Neural cell (in vitro differentiated cells): ENCODE data around the gene LEPR. TPM values are rescaled to one million over a fixed set of nuclear protein-coding genes. Genes with fewer than 3 reads are reported as not detected.
A peak's percentile ranks its signal among the peaks of the same experiment; 100 is the strongest.

Source experiments
- H2AFZ ChIP-seq: fragments of 200-600, 300-800 bp; sonication (generic), shearing (Covaris generic); 2 replicates; pipeline ENCODE4 v1.6.0; 2014; ENCODE audit warnings: low read depth, mild to moderate bottlenecking, antibody characterized with exemption, low read length, moderate library complexity
- H3F3A ChIP-seq: fragments of 200-600 bp; shearing (Covaris generic); 2 replicates; pipeline ENCODE4 v1.6.1; 2016; ENCODE audit warnings: mild to moderate bottlenecking, moderate library complexity, mixed read lengths, antibody characterized with exemption, low read length; ENCODE audit not compliant: insufficient read depth, poor library complexity, severe bottlenecking
- H3K27ac ChIP-seq: fragments of 200-600, 300-800 bp; sonication (generic), shearing (Covaris generic); 2 replicates; pipeline ENCODE4 v1.5.1; 2014; ENCODE audit warnings: mild to moderate bottlenecking, low read length, moderate library complexity
- H3K27me3 ChIP-seq: fragments of 300-800, 200-600 bp; sonication (generic), shearing (Covaris generic); 2 replicates; pipeline ENCODE4 v1.6.0; 2014; ENCODE audit warnings: mild to moderate bottlenecking, low read depth, low read length, moderate library complexity; ENCODE audit not compliant: insufficient read depth
- H3K36me3 ChIP-seq: fragments of 300-800, 200-600 bp; sonication (generic), shearing (Covaris generic); 2 replicates; pipeline ENCODE4 v1.5.1; 2014; ENCODE audit warnings: mild to moderate bottlenecking, antibody characterized with exemption, low read length, moderate library complexity; ENCODE audit not compliant: insufficient read depth
- H3K4me2 ChIP-seq: fragments of 300-800, 200-600 bp; sonication (generic), shearing (Covaris generic); 2 replicates; pipeline ENCODE4 v1.6.0; 2014; ENCODE audit warnings: mild to moderate bottlenecking, low read length
- H3K4me3 ChIP-seq: fragments of 300-800, 200-600 bp; sonication (generic), shearing (Covaris generic); 2 replicates; pipeline ENCODE4 v1.5.1; 2014; ENCODE audit warnings: mild to moderate bottlenecking, low read length, moderate library complexity
- H3K79me2 ChIP-seq: fragments of 200-600 bp; shearing (Covaris generic); replicated peaks from 2 replicates; pipeline ENCODE4 v1.6.0; 2014; ENCODE audit warnings: mild to moderate bottlenecking, low read length, moderate library complexity; ENCODE audit not compliant: insufficient read depth
- H3K9ac ChIP-seq: fragments of 300-800, 200-600 bp; sonication (generic), shearing (Covaris generic); 2 replicates; pipeline ENCODE4 v1.6.1; 2016; ENCODE audit warnings: mild to moderate bottlenecking, low read length, mixed read lengths
- H3K9me2 ChIP-seq: fragments of 200-600 bp; shearing (Covaris generic); 2 replicates; pipeline ENCODE4 v1.6.1; 2016; ENCODE audit warnings: mild to moderate bottlenecking, low read length, mixed read lengths; ENCODE audit not compliant: insufficient read depth
- H3K9me3 ChIP-seq: fragments of 200-600, 300-800 bp; sonication (generic), shearing (Covaris generic); 2 replicates; pipeline ENCODE4 v1.6.1; 2016; ENCODE audit warnings: mild to moderate bottlenecking, mixed run types, low read length, moderate library complexity, mixed read lengths
- H4K20me1 ChIP-seq: fragments of 200-600 bp; shearing (Covaris generic); 2 replicates; pipeline ENCODE4 v1.6.1; 2016; ENCODE audit warnings: mild to moderate bottlenecking, mixed run types; ENCODE audit not compliant: insufficient read depth
- CTCF ChIP-seq: fragments of 450-650 bp; IDR thresholded peaks from 2 replicates; pipeline ENCODE4 v1.5.1; 2014; ENCODE audit warnings: antibody characterized with exemption, mild to moderate bottlenecking, moderate library complexity; ENCODE audit not compliant: poor library complexity, severe bottlenecking
- EP300 ChIP-seq: fragments of 450-650 bp; conservative IDR thresholded peaks from 2 replicates; pipeline ENCODE4 v1.6.1; 2014; ENCODE audit warnings: antibody characterized with exemption, mild to moderate bottlenecking, moderate library complexity; ENCODE audit not compliant: poor library complexity, severe bottlenecking
- EZH2 ChIP-seq: fragments of 200-600, 300-800 bp; shearing (Covaris generic), sonication (generic); IDR thresholded peaks from 2 replicates; pipeline ENCODE4 v1.6.1; 2014; ENCODE audit warnings: antibody characterized with exemption, low read length, borderline replicate concordance, mild to moderate bottlenecking; ENCODE audit not compliant: insufficient read depth, poor library complexity, severe bottlenecking
- MXI1 ChIP-seq: fragments of 450-650 bp; conservative IDR thresholded peaks from 2 replicates; pipeline ENCODE4 v1.6.1; 2014; ENCODE audit warnings: antibody characterized with exemption, mild to moderate bottlenecking; ENCODE audit not compliant: poor library complexity, severe bottlenecking
- POLR2AphosphoS5 ChIP-seq: IDR thresholded peaks from 2 replicates; pipeline ENCODE4 v1.6.1; 2012
- RAD21 ChIP-seq: fragments of 450-650 bp; conservative IDR thresholded peaks from 2 replicates; pipeline ENCODE4 v1.6.1; 2014; ENCODE audit warnings: antibody characterized with exemption, mild to moderate bottlenecking, moderate library complexity
- REST ChIP-seq: IDR thresholded peaks from 2 replicates; pipeline ENCODE4 v1.6.1; 2012; ENCODE audit warnings: borderline replicate concordance
- SMC3 ChIP-seq: fragments of 450-650 bp; conservative IDR thresholded peaks from 2 replicates; pipeline ENCODE4 v1.6.1; 2014; ENCODE audit warnings: antibody characterized with exemption, mild to moderate bottlenecking, moderate library complexity; ENCODE audit not compliant: poor library complexity
- TAF1 ChIP-seq: IDR thresholded peaks from 2 replicates; pipeline ENCODE4 v1.6.1; 2012; ENCODE audit warnings: low read depth
- polyA plus RNA-seq: library from polyadenylated mRNA; depleted of rRNA; stranded (reverse); fragments of >200 nt; gene quantifications from 2 replicates; pipeline ENCODE4 v1.2.3, GENCODE V29; 2014

The LEPR gene
- polyA plus RNA-seq, 1 donor from 2014 or later, result 4.0 TPM

- no peaks in the 10 kb centered on the region for H3K9me2 ChIP-seq
- H3K79me2 ChIP-seq, result no peaks in the 10 kb centered on the region
- no peaks in the 10 kb centered on the region for H3F3A ChIP-seq
- no peak overlapping the region for H2AFZ ChIP-seq
- TF ChIP-seq RAD21, result no peak
- TF ChIP-seq SMC3, result no peak
- TF ChIP-seq TAF1, result no peak
- TF ChIP-seq EZH2, result no peak
- TF ChIP-seq REST, result no peak
- no peak for TF ChIP-seq POLR2AphosphoS5
- no peak for TF ChIP-seq CTCF
- no peak for TF ChIP-seq EP300
- TF ChIP-seq MXI1, result no peak
- no peak overlapping the region for H3K27ac ChIP-seq
- no peak overlapping the region for H3K4me3 ChIP-seq
- H3K4me2 ChIP-seq, result no peak overlapping the region
- no peaks in the 10 kb centered on the region for H3K27me3 ChIP-seq
- H3K9ac ChIP-seq, result no peak overlapping the region
- peaks cover 17% of the 10 kb centered on the region for H3K36me3 ChIP-seq
- H3K9me3 ChIP-seq, result no peaks in the 10 kb centered on the region
- no peaks in the 10 kb centered on the region for H4K20me1 ChIP-seq
These were observed 10.6 kb upstream of the LEPR start for GRCh38 chr1:65409816-65410326.

- no peak overlapping the region for H3K4me2 ChIP-seq
- no peak overlapping the region for H2AFZ ChIP-seq
- H3K9me2 ChIP-seq, result no peaks in the 10 kb centered on the region
- H3K27ac ChIP-seq, result peak overlapping the region; percentile 77
- peaks cover 2% of the 10 kb centered on the region for H3K36me3 ChIP-seq
- H3K4me3 ChIP-seq, result peak overlapping the region; percentile 36
- H3K9me3 ChIP-seq, result no peaks in the 10 kb centered on the region
- no peaks in the 10 kb centered on the region for H3K79me2 ChIP-seq
- no peak for TF ChIP-seq EZH2
- TF ChIP-seq POLR2AphosphoS5, result peak; percentile 32
- TF ChIP-seq MXI1, result no peak
- TF ChIP-seq CTCF, result no peak
- no peak for TF ChIP-seq REST
- peak; percentile 80 for TF ChIP-seq EP300
- H3K9ac ChIP-seq, result no peak overlapping the region
- no peaks in the 10 kb centered on the region for H3K27me3 ChIP-seq
- H4K20me1 ChIP-seq, result no peaks in the 10 kb centered on the region
- H3F3A ChIP-seq, result no peaks in the 10 kb centered on the region
These were observed 8.0 kb upstream of the LEPR start for GRCh38 chr1:65412256-65412983.
